HG03558 (cell line): ENCODE data around the gene MCCC2.
"Not testable (repeated sequence)": the region's sequence is repeated elsewhere in the genome, so short reads cannot be mapped to it uniquely, and the experiment has no call there.

Experiments used
- ATAC-seq: cut with Tn5 transposase; IDR thresholded peaks from one replicate; pipeline ENCODE4 v1.9.1; 2021; ENCODE audit warnings: moderate number of reproducible peaks; ENCODE audit not compliant: unreplicated experiment; ENCODE audit errors: extremely low read depth

Gene MCCC2

DNA sequence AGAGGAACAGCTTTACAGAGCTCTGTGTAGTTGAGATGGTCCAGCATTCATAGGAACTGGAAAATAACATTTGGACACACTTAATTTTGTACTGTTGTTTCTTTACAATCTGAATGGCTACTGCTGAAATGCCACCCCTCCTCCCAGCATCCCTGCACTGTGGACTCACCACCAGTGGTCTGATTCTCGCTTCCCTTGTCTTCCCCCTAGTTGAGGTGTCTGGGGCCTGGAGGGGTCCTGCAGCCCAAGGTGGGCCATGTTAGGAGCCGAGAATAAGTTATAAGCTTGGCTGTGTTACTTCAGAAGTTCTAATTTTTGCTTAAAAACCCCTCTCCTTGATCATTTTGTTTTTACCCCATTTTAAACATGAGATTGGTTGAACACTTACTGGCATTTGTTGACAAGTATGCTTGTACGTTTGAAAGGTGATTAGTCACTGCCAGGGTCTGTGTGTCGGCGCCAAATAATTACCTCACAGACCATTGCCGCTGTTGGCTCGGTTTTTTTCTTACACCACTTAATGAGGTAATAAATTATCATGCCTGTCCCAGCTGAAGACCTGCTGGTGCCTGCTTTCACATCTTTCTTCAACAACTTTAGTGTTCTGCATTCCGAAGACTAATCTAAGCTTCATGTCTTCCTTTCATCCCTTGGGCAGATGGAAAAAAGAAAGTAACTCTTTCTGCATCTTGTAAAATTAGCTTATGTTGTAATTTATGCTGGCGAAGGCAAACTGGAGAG lies 65.8 kb downstream of the MCCC2 start:
- no peak for ATAC-seq

GRCh38 chr5:71658916-71659662 lies 71.9 kb downstream of the MCCC2 start:
- no peak for ATAC-seq

DNA sequence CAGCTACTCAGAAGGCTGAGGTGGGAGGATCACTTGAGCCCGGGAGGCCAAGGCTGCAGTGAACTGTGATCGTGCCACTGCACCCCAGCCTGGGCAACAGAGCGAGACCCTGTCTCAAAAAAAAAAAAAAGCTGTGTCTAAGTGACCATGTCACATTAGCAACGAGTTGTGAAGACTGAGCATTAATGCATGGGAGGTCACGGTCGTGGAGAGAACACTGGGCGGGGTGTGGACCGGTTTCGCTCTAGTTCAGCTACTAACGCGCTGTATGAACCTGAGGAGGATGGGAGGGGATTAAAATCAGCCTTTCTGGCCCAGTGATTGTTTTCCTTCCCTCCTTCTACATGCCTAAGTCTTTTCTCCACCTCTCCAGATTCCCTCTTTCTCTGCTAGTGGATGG lies 75.2 kb downstream of the MCCC2 start:
- no peak for ATAC-seq

DNA sequence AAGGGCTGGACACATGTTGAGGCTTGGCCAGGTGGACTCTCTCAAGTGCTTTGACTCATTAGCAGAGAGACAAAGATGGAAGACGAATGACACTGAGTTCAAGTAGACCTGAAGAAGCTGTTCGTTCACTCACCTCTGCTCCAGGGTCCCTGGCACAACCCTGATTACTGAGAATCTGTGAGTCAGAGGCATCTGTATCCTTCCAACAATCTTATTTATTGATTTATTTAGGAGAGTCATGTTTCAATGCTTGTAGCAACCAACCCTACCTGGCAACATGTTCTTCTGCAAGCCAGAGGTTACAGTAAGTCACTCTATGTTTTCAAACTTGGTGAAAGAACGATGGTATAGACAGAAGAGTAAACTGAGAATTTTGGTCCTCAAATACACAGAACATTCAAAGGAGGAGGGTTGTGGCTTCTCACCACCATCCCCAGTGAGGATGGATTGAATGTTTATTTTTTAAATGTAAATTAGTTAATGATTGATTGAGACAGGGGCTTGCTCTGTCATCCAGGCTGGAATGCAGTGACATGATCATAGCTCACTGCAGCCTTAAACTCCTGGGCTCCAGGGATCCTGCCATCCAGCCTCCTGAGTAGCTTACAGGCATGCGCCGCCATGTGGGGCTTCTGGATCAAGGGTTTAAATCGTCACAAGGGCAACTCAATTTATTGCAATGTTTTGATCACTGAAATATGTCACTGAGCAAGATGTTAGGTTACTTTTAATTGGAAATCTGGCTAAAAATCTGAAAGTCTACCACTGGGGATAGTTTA lies 76.2 kb downstream of the MCCC2 start:
- no peak for ATAC-seq

- not testable (repeated sequence) for ATAC-seq
Measured at GRCh38 chr5:71664615-71665014, 77.5 kb downstream of the MCCC2 start.

DNA sequence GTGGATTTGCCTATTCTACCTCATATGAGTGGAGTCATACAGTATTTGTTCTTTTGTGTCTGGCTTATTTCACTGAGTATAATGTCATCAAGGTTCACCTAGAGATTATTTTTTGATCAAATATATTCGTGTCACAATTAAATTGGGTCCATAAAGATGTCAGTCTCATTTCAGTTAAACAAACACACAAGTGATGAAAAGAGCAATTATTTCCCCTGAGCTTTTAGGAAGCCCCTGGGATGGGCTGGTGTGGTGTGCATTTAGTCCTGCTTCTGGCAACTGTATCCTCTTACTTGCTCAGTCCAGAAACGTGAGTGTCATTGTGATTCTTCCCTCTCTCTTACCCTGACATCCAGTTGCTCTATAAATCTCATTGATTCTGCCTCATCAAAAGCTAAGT lies 79.2 kb downstream of the MCCC2 start:
- ATAC-seq: no peak

DNA sequence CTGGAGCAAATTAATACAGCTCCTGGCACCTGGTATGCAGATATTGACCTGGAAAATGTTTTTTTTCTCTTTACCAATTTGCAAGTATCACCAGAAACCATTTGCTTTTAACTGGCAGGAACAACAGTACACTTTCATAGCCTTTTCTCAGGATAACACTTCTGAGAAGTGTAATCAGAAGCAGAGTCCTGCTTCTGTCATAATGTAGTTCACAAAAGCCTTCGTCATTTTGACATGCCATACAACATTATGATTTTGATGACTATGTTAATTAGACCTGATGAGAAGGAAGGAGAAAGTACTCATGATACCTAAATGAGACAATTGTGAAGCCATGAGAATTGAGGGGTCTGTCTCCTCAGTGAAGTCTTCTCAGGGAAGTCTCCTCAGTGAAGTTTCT lies 90.8 kb downstream of the MCCC2 start:
- ATAC-seq: no peak

DNA sequence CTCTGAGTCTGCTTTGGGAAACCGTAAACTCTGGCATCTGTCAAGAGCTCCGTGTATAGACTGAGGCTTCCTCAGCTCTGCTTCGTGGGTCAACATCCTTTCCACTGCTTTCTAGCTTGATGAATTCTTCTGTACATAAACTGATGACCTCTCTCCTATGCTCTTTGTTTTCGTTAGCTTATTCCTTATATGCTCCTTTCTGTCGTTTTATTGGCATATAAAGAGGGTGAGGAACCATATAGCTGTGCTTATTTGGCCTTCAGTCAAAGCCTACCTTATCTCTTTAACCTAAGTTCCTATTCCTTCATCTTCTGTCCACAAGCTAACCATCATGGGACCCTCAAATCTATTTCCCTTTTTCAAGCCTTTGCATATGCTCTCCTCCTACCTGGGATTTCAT lies 92.6 kb downstream of the MCCC2 start:
- ATAC-seq: no peak

DNA sequence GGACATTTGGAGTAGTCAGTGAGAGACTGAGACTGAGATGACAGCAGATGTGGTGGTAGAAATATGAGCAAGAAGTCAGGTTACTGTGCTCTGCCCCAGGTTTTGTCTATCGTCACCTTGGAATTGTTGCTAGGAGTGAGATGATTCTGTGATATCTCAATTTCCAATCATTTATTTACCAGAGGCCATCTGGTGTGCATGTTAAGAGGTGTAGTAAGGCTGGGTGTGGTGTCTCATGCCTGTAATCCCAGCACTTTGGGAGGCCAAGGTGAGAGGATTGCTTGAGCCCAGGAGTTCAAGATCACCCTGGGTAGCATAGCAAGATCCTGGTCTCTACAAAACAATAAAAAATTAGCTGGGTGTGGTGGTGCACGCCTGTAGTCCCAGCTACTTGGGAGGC lies 93.4 kb downstream of the MCCC2 start:
- ATAC-seq: no peak

DNA sequence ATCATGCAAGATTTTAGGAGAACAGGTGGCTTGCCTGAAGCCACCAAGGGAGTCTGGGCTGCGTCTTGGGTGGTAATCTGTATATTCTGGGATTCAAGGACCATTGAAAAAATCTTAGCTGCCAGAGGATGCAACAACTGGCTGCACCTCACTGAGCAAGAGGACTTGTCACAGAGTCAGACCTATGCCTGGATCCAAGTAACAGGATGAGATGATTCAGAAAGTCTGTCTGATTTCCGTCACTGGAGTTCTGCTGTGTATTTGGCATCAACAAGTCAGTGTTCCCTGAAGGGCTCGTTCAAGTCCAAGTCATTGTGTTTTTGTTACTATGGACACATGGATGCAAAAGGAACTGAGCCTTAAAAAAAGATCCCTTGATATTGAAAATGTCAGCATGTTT lies 94.2 kb downstream of the MCCC2 start:
- ATAC-seq: no peak

- no peak for ATAC-seq
Measured at GRCh38 chr5:71684309-71684708, 97.2 kb downstream of the MCCC2 start.

DNA sequence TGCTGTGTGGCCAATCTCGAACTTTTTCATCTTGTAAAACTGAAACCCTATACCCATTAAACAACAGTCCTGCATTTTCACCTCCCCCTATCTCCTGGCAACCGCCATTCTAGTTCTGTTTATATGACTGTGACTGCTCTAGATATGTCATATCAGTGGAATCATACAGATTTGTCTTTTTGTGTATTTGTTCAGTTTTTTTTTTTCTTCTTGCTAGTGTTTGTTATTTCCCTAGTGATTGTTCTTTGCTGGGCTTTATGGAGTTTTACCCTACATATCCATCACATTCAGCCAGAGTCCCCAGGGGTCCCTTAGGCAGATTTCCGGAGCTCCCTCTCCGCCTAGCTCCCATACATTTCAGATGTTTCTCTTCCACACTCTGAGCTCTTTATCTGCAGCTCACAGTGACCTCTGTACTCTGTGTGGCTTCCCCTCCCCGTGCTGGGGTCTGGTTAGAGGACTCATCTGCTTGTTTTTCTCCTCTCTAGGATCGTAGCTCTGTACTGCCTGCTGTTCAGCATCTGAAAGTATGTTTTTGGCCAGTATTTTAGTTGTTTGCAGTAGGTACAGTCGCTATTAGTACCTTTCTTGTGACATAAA lies 106.8 kb downstream of the MCCC2 start:
- no peak for ATAC-seq

- no peak for ATAC-seq
Measured at GRCh38 chr5:71695071-71695470, 107.9 kb downstream of the MCCC2 start.

DNA sequence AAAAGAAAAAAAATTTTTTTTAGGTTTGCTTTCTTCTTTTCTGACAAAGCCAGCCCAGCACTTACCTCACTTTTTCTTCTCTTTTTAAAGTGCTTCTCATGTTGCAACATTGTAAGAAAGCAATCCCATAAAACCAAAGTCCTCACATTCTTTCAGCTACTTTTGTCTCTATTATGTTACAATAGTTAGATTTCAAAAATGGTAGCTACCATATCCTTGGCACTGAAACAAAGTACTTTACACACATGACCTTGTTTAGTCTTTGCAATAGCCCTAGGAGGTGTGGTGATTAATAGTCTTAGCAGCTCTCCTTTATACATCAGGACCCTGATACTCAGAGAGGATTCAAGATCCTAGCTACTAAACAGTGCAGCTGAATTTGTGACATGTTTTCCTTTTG lies 108.5 kb downstream of the MCCC2 start:
- no peak for ATAC-seq

DNA sequence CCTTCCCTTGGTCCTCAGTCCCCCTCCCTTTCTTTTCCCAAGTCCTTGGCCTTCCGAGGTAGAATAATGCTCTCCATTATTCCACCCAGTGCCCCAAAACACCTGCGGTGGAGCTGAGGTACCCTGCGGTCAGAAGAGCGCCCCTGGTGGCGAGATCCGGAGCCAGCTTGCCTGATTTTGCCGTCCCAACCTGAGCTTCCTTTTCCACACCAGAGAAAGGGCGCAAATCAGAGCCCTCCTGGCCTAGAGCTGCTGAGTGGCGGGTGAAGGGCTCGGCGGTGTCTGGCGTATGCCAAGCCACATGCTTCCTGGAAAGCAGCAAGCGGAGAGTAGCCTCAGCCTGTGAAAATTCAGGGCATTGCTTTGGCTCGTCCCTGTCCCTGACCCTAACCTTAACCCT lies 110.8 kb downstream of the MCCC2 start:
- no peak for ATAC-seq

GRCh38 chr5:71699233-71699632 lies 112.1 kb downstream of the MCCC2 start:
- no peak for ATAC-seq

- no peak for ATAC-seq
Measured at GRCh38 chr5:71699751-71700150, 112.6 kb downstream of the MCCC2 start.

GRCh38 chr5:71700803-71701202 lies 113.7 kb downstream of the MCCC2 start:
- ATAC-seq: no peak

DNA sequence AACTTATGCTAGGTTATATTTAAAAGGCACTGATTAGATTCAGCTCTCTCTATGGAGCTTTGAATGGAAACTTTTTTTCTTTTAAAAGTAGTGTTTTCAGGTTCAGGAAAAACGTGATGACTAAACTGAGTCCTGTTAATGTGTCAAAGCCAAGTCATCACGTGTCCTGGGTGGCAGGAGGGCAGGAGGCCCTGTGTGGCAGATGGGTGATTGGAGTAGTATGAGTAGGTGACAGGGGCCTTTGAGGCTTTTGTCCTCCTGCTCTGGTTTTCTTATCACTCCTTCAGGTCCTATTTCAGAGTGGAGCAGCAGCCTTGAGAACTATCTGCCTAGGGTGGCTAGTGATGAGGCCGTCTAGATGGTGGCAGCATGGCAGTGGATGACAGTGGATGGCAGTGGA lies 114.3 kb downstream of the MCCC2 start:
- no peak for ATAC-seq

- no peak for ATAC-seq
Measured at GRCh38 chr5:71703941-71704340, 116.8 kb downstream of the MCCC2 start.

- no peak for ATAC-seq
Measured at GRCh38 chr5:71705421-71705820, 118.3 kb downstream of the MCCC2 start.
